ENCODE measurements around the gene RALGDS.

GRCh38 chr9:133165452-133165730 lies 44.4 kb upstream of the RALGDS start:
- TF ChIP-seq CTCF (IDR thresholded peaks at IDR 0.05) (no peak), POLR2A (IDR thresholded peaks at IDR 0.05) (no peak)
